K562 (cell line): ENCODE data around the gene PHF19. TPM values are rescaled to one million over a fixed set of nuclear protein-coding genes. Genes with fewer than 3 reads are reported as not detected.
A peak's percentile ranks its signal among the peaks of the same experiment; 100 is the strongest.

Experiments
- ATAC-seq: fragments of 200-7000 bp; cut with Tn5 transposase; 3 replicates; pipeline ENCODE4 v1.9.1; 2020; ENCODE audit warnings: moderate library complexity
- BruUV-seq: library from RNA; stranded (reverse); fragments of 400-500 nt; replicated peaks from 2 replicates; lab custom pipeline; 2021; lab: Mats Ljungman, UMichigan
- CTCF ChIA-PET: fragments of 300-600 bp; formaldehyde crosslinking; extraction: SDS; loops from one replicate; lab custom pipeline; 2021; ENCODE audit warnings: low intra/inter-chr PET ratio; lab: Yijun Ruan, JAX
- POLR2A ChIA-PET: fragments of 300-600, 350-650 bp; sonication (Branson Sonifier 250); formaldehyde crosslinking; extraction: SDS; loops from one replicate; lab custom pipeline; 2021; ENCODE audit warnings: antibody characterized with exemption, inconsistent platforms; lab: Yijun Ruan, JAX
- DNase-seq, 4 experiments: peaks; one replicate each; pipeline versions ENCODE4 v3.0.0 to v3.0.0-alpha.2; 2011 to 2018; ENCODE audit warnings: low spot score in 3 of 4, mixed read lengths in 3 of 4; ENCODE audit errors: extremely low read depth in 1 of 4
- FAIRE-seq: peaks from 2 replicates; lab custom pipeline; 2011; peaks lifted over from hg19 to GRCh38; lab: Jason Lieb, UNC
- H2AFZ ChIP-seq: 2 replicates; pipeline ENCODE4 v1.6.0; 2011; ENCODE audit warnings: low read depth, low read length, control low read depth, inconsistent platforms
- H3K27ac ChIP-seq: fragments of 200-600 bp; 3 replicates; pipeline ENCODE4 v1.8.0; 2011; ENCODE audit warnings: low read depth, mild to moderate bottlenecking, control low read depth, inconsistent platforms, low read length, moderate library complexity, mixed read lengths; ENCODE audit errors: extremely low read depth
- H3K27me3 ChIP-seq, 2 experiments: fragments of 300-600 bp in 1 of 2; 2 replicates in 1 of 2; 3 replicates in 1 of 2; pipeline versions ENCODE4 v1.6.0 to v1.8.0; 2011; ENCODE audit warnings: inconsistent platforms in 2 of 2, low read length in 2 of 2, mild to moderate bottlenecking in 1 of 2, mixed read lengths in 1 of 2, moderate library complexity in 1 of 2; ENCODE audit not compliant: control insufficient read depth in 2 of 2, insufficient read depth in 2 of 2
- H3K36me3 ChIP-seq: fragments of 300-600 bp; 3 replicates; pipeline ENCODE4 v1.8.0; 2011; ENCODE audit warnings: mild to moderate bottlenecking, low read length, inconsistent platforms; ENCODE audit not compliant: control insufficient read depth, insufficient read depth
- H3K4me1 ChIP-seq, 2 experiments: fragments of 200-600 bp in 1 of 2; replicated peaks in 1 of 2; 2 replicates in 1 of 2; 3 replicates in 1 of 2; pipeline versions ENCODE4 v1.5.1 to v1.8.0; 2011; ENCODE audit warnings: inconsistent platforms in 2 of 2, low read length in 2 of 2, mild to moderate bottlenecking in 1 of 2, mixed read lengths in 1 of 2, moderate library complexity in 1 of 2; ENCODE audit not compliant: control insufficient read depth in 2 of 2, insufficient read depth in 2 of 2
- H3K4me2 ChIP-seq: 2 replicates; pipeline ENCODE4 v1.6.1; 2011; ENCODE audit warnings: low read length, control low read depth, inconsistent platforms, mixed read lengths; ENCODE audit not compliant: insufficient read depth
- H3K4me3 ChIP-seq: fragments of 200-600 bp; sonication (generic), shearing (Covaris generic); 2 replicates; pipeline ENCODE4 v1.5.1; 2016; ENCODE audit warnings: control low read depth, inconsistent platforms
- H3K79me2 ChIP-seq: fragments of 200-600 bp; 3 replicates; pipeline ENCODE4 v1.8.0; 2011; ENCODE audit warnings: low read length, inconsistent platforms; ENCODE audit not compliant: control insufficient read depth, insufficient read depth
- H3K9ac ChIP-seq, 2 experiments: 2 replicates each; pipeline versions ENCODE4 v1.6.0 to v1.6.1; 2011; ENCODE audit warnings: low read depth in 2 of 2, low read length in 2 of 2, control low read depth in 1 of 2, inconsistent platforms in 1 of 2, mild to moderate bottlenecking in 1 of 2, mixed read lengths in 1 of 2; ENCODE audit not compliant: insufficient read depth in 1 of 2
- H3K9me1 ChIP-seq: one replicate; pipeline ENCODE4 v1.6.0; 2011; ENCODE audit warnings: inconsistent platforms, mild to moderate bottlenecking, low read length, moderate library complexity; ENCODE audit not compliant: control insufficient read depth, insufficient read depth
- H3K9me3 ChIP-seq: replicated peaks from 2 replicates; pipeline ENCODE4 v1.5.1; 2011; ENCODE audit warnings: low read depth, low read length, inconsistent platforms; ENCODE audit not compliant: control insufficient read depth, insufficient read depth
- H4K20me1 ChIP-seq: replicated peaks from 2 replicates; pipeline ENCODE4 v1.6.1; 2011; ENCODE audit warnings: low read length, inconsistent platforms, mixed read lengths; ENCODE audit not compliant: control insufficient read depth, insufficient read depth
- CBX3 ChIP-seq, 2 experiments: IDR thresholded peaks; 1 replicate in 1 of 2; 2 replicates in 1 of 2; pipeline ENCODE4 v1.6.1; 2012; ENCODE audit warnings: inconsistent platforms in 2 of 2, low read length in 2 of 2, borderline replicate concordance in 1 of 2, control low read depth in 1 of 2
- CGGBP1 ChIP-seq: fragments of 250-450 bp; sonication (Bioruptor Pico); IDR thresholded peaks from 2 replicates; pipeline ENCODE4 v1.9.0; 2021; ENCODE audit warnings: mild to moderate bottlenecking
- PBX2 ChIP-seq, 2 experiments: IDR thresholded peaks in 1 of 2; conservative IDR thresholded peaks in 1 of 2; 2 replicates each; pipeline ENCODE4 v1.6.1; 2016; ENCODE audit warnings: low read depth in 2 of 2, mild to moderate bottlenecking in 1 of 2, missing compliant biosample characterization in 1 of 2, missing genetic modification characterization in 1 of 2, moderate library complexity in 1 of 2
- RCOR1 ChIP-seq, 2 experiments: IDR thresholded peaks; 2 replicates each; pipeline ENCODE4 v1.6.1; 2012; ENCODE audit warnings: low read depth in 2 of 2, low read length in 2 of 2, borderline replicate concordance in 1 of 2, improper control_type of control experiment in 1 of 2
- SMARCE1 ChIP-seq: fragments of 450-650 bp; IDR thresholded peaks from 2 replicates; pipeline ENCODE4 v1.7.1; 2016; ENCODE audit warnings: mild to moderate bottlenecking
- USF2 ChIP-seq: sonication (generic); formaldehyde crosslinking; IDR thresholded peaks from 2 replicates; pipeline ENCODE4 v1.5.0; 2020; ENCODE audit warnings: missing genetic modification reagents
- ZNF280B ChIP-seq: fragments of 250-450 bp; sonication (Bioruptor Pico); IDR thresholded peaks from 2 replicates; pipeline ENCODE4 v1.5.1; 2021; ENCODE audit warnings: mild to moderate bottlenecking
- ZNF3 ChIP-seq: fragments of 250-450 bp; sonication (Bioruptor Pico); IDR thresholded peaks from 2 replicates; pipeline ENCODE4 v1.5.0; 2021; ENCODE audit warnings: mild to moderate bottlenecking, moderate library complexity
- ZNF584 ChIP-seq: fragments of 200-800 bp; sonication (Bioruptor generic); IDR thresholded peaks from 2 replicates; pipeline ENCODE4 v1.6.1; 2016; ENCODE audit warnings: low read depth, mild to moderate bottlenecking, missing genetic modification characterization, missing compliant biosample characterization
- in situ Hi-C: fragments of 300-500 bp; cut with MboI; formaldehyde crosslinking; loops from 4 replicates; pipeline ENCODE4 v1.15.0; 2018; ENCODE audit warnings: inconsistent platforms, mixed read lengths
- intact Hi-C: fragments of 100-400 bp; cut with micrococcal nuclease; formaldehyde crosslinking; loops from 2 replicates; pipeline ENCODE4 v1.14.2; 2022
- polyA plus RNA-seq, 8 experiments: library from polyadenylated mRNA; depleted of rRNA in 4 of 8; stranded (reverse) in 5 of 8; unstranded in 3 of 8; fragments of >200 nt; fragmentation: Nextera tagmentation in 2 of 8; fragmentation: Illumina TruSeq in 1 of 8; extraction: Ambion mirVana in 2 of 8; extraction: Trizol in 1 of 8; gene quantifications; 2 replicates each; pipeline versions ENCODE4 v1.2.1 to v1.2.3, GENCODE V29; 2011 to 2014; ENCODE audit warnings: inconsistent platforms in 1 of 8, missing spikeins in 1 of 8
- total RNA-seq, 7 experiments: library from RNA; depleted of rRNA in 6 of 7; stranded (reverse); fragments of >200 nt in 6 of 7; fragmentation: Illumina TruSeq in 2 of 7; extraction: Trizol in 2 of 7; gene quantifications; 2 replicates each; pipeline versions ENCODE4 v1.2.1 to v1.2.3, GENCODE V29; 2011 to 2021; ENCODE audit warnings: low replicate concordance in 1 of 7

The PHF19 gene
- total and polyA plus RNA-seq, 9 of the 15 experiments (the other 6 are each of a cell fraction or from before 2014, with no cell fraction given): 95.8 to 403 (median 255) TPM

- Histone ChIP-seq H3K79me2 (no peaks in the 10 kb centered on the region), H3K4me3 (no peak overlapping the region), H3K9me1 (no peaks in the 10 kb centered on the region), H3K9me3 (peaks cover 31% of the 10 kb centered on the region), H3K4me2 (no peak overlapping the region), H3K27me3 (no peaks in the 10 kb centered on the region), H3K27ac (no peak overlapping the region), H3K9ac (no peak overlapping the region), H2AFZ (no peak overlapping the region), H3K4me1 (no peaks in the 10 kb centered on the region), H3K36me3 (peaks cover 54% of the 10 kb centered on the region), H4K20me1 (no peaks in the 10 kb centered on the region)
- intact Hi-C loops: loop anchor here (5.0 kb wide), 1 partner anchor 33 kb away; the partner anchor contains the start of gene PSMD5
- DNase-seq: no peak
- in situ Hi-C loops: loop anchor here (5.0 kb wide), 1 partner anchor 63 kb away; no protein-coding TSS in a partner anchor
- no peak for FAIRE-seq
- ATAC-seq: no peak
- 0 out of 3 replicates have a peak, but pooled peaks of 1 of the 2 experiments have one; percentile 27 for TF ChIP-seq CBX3 (IDR thresholded peaks at IDR 0.05; ENCODE audit: borderline replicate concordance in 1 of 2, low read length in 2 of 2)
- TF ChIP-seq CGGBP1 (CRISPR knock-in tag): no peak
- no peak for TF ChIP-seq ZNF3 (CRISPR knock-in tag)
- no peak for TF ChIP-seq USF2
- no peak for TF ChIP-seq ZNF584 (CRISPR knock-in tag)
- TF ChIP-seq PBX2 (CRISPR knock-in tag; IDR thresholded peaks at IDR 0.05; ENCODE audit: low read depth): no peak
- TF ChIP-seq PBX2 (tag; conservative IDR thresholded peaks at IDR 0.05; ENCODE audit: low read depth): no peak
- no peak for TF ChIP-seq RCOR1 (IDR thresholded peaks at IDR 0.05; ENCODE audit: borderline replicate concordance in 1 of 2, low read depth in 2 of 2, low read length in 2 of 2)
- TF ChIP-seq SMARCE1: no peak
- peak; percentile 60; the same call in 1 of the 2 replicates for TF ChIP-seq ZNF280B (CRISPR knock-in tag)
- ChIA-PET CTCF (no interaction called here), POLR2A (interaction anchor here (0.6 kb wide), 1 partner anchor 18 kb away, joined by 3 read pairs; no protein-coding TSS in a partner anchor)
- BruUV-seq: no TSS peak
Measured at GRCh38 chr9:120808931-120809330, 68.1 kb downstream of the PHF19 start.
